HG03558 (cell line): Measurements from ENCODE around the gene SPECC1L.

Experiments used
- ATAC-seq: cut with Tn5 transposase; IDR thresholded peaks from one replicate; pipeline ENCODE4 v1.9.1; 2021; ENCODE audit warnings: moderate number of reproducible peaks; ENCODE audit not compliant: unreplicated experiment; ENCODE audit errors: extremely low read depth

SPECC1L gene

DNA sequence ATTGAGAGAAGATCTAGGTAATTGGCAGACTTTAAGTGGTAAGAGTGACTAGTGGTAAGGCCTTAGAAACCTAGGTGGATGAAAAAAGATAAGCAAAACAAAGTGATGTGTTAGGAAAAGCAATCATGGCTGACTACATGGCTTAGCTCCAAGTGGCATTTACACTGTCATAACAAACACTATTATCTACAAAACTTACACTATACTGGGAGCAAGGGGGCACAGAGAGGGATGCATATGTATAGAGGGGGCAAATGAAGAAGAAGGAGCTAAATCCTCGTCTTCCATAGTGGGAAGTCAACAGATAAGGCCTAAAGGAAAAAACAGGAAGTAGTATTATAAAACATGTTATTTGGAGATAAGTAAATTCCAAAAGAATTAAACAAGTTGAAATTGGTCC lies 189.3 kb downstream of the SPECC1L start:
- ATAC-seq: no peak

DNA sequence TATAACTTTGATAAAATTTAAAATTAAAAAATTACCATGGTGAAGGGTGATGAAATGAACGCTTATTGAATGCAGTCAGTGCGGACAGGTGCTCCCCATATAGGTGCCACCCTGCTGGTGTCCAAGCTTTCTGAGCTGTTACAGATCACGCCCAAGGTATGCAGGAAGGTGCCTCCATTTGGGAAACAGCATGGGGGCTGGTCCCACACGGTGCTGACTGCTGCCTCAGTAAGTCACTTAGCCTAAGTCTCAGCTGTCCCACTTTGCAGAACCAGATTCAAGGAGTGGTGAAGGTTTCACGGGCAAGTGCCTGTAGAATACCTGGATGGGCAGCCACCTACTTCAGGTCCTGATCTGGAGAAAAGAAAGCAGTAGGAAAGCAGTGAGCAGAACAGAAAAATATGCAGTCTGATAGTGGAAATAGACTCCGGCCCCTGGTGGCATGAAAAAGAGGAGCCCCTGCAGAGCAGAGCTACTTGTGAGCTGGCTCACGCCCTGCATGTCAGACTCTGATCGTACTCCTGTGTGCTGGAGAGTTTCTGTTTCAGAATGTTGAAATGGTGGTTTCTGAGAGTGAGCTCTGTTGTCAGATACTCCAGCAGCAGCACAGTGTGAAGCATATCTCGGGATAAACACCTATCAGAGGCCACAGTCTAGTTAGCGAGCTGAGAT lies 189.9 kb downstream of the SPECC1L start:
- no peak for ATAC-seq

DNA sequence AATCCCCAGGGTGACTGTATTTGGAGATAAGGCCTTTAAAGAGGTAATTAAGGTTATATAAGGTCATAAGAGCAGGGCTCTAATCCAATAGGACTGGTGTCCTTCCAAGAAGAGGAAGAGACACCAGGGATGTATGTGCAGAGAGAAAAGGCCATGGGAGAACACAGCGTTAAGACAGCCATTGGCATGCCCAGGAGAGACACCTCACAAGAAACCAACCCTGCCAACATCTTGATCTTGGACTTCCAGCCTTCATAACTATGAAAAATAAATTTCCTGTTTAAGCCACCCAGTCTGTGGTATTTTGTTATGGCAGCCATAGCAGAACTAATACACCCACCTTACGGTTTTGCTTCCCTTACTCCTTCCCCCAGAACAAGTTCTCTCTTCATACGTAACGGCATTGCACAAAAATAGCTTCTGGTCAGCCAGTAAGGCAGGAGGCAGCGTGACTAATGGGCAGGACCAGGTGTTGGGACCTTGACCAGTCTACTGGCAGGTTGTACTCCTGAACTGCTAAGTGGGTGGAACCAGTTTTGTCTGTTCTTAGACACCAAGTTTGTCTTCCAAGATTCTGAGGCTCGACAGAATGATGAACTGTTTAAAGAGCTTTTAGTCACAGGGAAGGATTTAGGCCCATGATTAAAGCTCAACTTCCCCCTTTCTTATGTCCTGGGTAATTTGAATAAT lies 192.6 kb downstream of the SPECC1L start:
- ATAC-seq: no peak

DNA sequence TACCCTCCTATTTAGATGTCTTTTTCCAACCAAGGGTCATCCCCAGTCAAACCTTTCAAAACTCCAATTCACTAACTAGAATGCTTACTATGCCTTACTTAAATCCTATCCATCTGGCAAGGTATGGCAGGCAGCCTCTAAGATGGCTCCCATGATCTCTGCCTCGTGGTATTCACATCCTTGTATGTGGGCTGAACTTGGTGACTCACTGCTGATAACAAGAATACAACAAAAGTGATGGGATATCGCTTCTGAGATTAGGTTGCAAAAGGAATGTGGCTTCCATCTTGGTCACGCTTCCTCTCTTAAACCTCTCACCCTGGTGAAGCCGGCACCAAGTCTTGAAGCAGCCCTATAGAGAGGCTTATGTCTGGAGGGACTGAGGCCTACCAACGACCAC lies 194.9 kb downstream of the SPECC1L start:
- no peak for ATAC-seq

DNA sequence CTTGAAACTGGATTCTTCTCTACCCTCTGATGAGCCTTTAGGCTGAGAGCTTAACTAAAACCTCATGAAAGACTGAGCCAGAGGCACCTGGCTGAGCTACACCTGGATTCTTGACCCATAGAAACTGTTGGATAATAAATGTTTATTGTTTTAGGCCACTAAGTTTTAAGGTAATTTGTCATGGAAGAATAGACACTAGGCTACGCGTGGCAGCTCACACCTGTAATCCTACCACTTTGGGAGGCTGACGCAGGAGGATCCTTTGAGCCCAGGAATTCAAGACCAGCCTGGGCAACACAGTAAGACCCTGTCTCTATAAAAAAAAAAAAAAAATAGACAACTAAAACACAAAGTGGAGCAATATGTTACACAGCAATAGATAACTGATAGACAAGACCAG lies 195.3 kb downstream of the SPECC1L start:
- ATAC-seq: no peak

DNA sequence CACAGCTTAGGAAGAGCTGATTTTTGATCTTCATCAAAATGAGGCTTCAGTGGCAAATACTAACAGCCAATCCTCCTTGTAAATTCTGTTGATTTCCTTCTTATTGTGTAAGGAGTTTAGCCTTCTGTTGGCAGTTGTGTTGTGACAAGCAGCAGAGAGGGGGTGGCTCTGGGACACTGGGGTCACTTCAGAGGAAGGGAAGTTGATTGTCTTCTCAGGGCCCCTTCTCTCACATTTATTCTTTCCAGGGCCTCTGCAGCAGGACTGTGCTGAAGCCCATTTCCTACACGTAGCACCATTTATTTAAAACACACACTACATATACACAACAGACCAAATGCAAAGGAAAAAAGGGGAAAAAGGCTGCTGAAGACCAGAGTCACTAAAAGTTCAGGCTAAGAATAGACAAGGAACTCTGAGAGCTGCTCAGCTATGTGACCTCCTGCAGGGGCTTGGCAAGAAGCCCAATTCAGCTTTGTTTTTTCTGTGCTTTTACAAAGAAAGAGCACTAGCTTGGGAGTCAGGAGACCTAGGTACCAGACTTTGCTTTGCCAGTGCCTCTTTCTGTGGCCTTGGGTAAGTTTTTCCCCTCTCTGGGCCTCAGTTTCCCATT lies 196.2 kb downstream of the SPECC1L start:
- no peak for ATAC-seq

DNA sequence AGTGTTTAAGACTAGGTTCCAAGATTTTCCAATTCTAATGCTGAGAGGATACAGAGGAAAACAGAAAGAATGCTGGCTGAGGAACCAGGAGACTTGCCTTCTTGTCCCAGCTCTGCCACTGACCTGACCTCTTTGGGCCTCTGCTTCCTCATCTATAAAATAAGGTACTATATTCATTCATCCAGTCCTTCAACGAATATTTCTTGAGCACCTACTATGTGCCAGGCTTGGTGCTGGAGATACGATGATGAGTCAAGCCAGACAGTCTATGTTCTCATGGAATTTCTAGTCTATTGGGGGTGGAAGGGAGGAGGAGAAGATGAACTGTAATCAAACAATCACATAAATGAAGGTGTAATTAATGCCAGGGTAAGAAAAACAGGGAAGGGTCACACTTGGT lies 196.7 kb downstream of the SPECC1L start:
- ATAC-seq: no peak
